GM19452 (cell line): ENCODE results near the gene GRK5.
"Not testable (repeated sequence)": the region's sequence is repeated elsewhere in the genome, so short reads cannot be mapped to it uniquely, and the experiment has no call there.

Source experiments
- ATAC-seq: cut with Tn5 transposase; IDR thresholded peaks from one replicate; pipeline ENCODE4 v1.9.1; 2021; ENCODE audit not compliant: unreplicated experiment

The GRK5 gene

DNA sequence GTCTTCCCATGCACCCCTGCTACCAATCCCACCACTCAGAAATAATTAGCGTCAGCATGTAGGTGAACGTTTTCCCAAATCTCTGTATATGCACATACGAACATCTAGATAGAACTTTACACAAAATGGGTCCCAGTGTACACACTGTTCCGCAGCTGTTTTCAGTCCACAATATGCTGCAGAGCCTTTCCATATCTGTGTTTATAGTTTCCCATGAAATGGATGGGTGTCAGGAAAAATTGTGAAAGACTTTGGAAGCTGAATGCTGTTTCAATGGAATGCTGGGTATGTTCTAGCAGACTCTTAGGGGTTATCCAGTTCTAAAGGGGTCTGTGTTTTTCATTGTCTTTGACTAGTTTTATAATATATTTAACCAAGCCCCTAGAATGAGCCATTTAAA, 13.8 kb downstream of the GRK5 start:
- no peak for ATAC-seq

DNA sequence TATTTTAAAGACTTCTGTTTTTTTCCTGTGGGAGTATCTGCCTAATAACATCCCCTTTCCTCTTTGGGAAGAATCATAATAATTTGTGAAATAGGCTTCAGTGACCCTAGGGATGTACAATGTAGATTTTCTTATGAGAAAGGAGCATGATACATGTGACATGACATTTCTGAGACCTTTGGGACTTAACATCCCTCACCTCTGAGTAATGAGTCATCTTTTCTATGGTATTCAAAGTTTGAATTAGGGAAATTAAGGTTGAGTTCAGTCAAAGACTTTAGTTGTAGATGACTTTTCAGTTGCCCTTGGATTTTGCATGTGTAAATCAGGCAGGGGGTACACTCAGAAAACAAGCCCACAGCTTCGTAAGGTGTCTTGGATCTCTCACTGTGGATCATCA, 14.3 kb downstream of the GRK5 start:
- no peak for ATAC-seq

DNA sequence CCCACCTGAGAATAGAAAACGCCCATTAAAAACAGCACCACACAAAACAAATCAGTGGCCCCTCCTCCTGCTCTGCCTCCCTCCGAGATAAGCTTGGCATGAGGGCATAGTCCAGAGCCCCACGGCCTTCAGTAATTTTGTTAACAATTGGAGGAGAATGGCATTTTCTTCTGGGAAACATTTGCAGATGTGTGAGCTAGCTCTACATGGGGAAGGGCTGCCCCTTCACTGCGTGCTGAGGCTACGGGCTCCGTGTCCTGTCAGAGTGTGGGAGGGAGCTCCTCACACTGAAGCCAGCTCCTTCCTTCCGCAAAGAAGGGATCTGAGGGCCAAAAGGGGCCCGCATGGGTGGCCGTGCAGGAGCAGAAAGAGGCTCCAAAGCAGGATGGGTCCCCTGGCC, 15.2 kb downstream of the GRK5 start:
- ATAC-seq = no peak

DNA sequence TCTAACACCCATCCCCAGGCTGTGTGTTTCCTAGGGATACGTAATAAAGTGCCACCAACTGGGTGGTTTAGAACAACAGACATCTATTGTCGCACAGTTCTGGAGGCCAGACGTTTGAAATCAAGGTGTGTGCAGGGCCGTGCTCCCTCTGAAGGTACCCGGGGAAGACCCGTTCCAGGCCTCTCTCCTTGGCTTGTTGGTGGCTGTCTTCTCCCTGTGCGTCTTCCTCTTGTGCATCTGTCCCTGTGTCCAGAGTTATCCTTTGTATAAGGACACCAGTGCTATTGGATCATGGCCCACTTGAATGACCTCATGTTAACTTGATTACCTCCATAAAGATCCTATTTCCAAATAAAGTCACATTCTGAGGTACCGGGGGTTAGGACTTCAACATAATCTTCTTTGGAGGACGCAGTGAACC, 15.6 kb downstream of the GRK5 start:
- no peak for ATAC-seq

DNA sequence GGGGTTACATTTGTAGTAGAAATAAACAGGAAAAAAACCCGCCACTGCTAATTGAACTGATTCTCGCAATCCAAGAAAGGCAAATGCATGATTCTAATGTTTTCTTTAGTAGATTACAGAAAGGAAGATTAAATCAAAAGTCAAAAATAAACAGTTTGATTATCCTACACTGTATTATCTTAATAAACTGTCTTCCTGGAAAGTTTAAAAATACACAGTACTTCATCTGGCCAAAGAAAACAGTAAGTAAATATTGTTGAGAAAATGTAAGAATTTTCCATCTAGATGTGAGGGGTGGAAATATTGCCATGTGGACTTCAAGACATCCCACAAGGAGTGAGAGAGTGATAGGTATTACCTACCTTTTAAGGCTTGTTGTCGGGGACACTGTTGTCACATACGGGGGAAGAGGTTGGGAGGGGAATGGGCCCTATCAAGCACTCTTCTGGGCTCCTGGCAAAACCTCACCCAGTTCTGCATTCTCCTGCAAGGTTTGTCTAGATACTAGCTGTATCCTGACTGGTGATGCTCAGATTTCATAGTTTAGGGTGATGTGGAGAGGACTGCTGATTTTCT, 17.8 kb downstream of the GRK5 start:
- no peak for ATAC-seq

GRCh38 chr10:119227825-119228224, 20.5 kb downstream of the GRK5 start:
- ATAC-seq = no peak

GRCh38 chr10:119231654-119232053, 24.3 kb downstream of the GRK5 start:
- ATAC-seq = no peak

GRCh38 chr10:119232439-119232838, 25.1 kb downstream of the GRK5 start:
- ATAC-seq = not testable (repeated sequence)

DNA sequence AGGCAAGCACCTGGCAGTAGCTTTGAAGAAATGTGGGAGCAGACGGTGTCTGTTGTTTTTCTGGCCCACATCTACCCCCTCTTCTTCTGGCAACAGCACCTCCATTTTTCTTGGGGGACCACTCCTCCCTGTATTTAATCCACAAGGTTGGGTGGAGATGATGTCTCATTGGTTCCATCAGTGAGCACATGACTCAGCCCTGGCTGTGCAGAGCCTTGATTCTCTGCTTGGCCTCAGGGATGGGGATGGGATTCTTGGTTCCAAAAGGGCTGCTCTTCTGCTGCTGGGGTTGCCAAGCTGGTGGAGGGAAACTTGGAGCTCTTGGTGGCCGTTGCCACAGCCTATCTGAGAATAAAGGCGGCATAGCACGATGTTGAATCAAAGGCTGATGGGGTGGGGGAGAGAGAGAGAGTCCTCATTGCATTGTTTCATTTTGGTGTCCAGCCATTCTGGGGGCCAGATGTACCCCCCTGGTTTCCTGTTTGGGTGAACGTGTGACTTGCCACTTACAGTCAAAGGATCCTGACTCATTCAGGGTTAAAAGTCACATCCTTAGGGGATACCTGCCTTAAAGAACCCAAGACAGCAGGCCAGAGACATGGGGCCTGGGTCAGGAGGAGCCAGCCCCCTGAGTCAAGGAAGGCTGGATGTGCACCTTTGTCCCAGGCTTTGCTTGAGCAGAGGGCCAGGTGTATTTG, 25.9 kb downstream of the GRK5 start:
- ATAC-seq = no peak

DNA sequence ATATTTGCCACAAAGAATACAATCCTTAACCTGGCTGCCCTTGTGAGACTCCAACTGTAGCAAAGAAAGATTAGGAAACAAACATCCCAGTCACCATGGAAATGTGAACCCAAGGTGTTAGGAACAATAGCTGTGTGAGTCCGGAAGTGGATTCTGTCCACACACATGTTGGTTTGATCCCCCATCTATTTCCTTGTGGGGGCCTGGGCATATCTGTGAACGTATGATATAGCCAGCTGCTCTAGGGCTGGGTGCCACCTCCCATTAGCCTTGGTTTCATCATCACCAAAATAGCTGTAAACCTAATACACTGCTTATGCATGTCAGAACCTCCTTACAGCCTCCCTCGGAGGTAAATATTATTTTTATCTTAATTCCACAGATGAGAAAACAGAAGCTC, 26.4 kb downstream of the GRK5 start:
- ATAC-seq = no peak

DNA sequence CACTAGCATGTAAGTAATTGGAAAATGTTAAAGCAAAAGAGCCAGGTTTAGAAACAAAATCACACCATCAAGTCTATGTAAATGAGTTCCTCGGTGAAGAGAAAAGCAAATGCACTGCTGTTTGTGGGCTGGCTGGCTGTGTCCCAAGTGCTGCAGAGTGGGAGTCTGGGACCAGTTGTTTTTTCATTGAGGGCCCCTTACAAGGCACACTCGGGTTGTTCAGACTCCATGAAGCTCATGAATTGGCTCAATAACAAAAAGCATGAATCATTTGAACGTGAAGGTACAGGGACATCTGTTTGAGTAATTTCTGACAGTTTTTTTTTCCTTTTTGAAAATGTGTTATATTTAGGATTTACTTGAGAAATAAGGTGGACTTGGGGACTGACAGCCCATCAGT, 28.0 kb downstream of the GRK5 start:
- no peak for ATAC-seq

- ATAC-seq = no peak
Measured at GRCh38 chr10:119237722-119238436, 30.5 kb downstream of the GRK5 start.

DNA sequence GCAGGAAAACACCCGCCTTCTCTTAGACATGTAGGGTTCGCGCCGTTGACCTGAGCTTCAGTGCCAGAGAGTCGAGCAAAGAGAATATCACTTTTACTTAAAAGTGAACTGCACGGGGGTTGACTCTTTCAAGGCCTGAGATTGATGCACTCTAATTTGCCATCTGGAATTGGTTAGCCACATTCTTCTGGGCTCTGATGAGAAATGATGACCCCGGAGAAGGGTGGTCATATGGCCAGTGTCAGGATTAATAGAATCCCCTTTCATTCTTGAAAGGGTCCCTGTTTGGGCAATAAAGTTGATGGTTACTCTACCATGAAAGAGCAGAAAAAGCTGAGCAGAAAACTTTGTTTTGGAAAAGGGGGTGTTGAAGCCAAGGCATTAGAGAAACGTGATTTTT, 31.2 kb downstream of the GRK5 start:
- ATAC-seq = no peak

DNA sequence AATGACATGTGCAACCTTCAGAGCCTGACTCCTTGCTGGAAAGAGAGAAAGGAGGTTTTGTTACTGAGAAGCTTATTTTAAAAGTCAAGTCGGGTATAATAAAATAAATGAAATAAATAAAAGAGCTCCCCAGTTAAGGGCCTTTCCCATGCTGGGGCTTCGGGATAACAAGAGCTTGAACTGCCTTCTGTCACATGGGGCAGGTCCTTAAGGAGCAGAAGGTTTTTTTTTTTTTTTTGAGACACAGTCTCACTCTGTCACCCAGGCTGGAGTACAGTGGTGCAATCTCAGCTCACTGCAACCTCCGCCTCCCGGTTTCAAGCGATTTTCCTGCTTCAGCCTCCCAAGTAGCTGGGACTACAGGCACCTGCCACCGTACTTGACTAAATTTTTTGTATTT, 31.6 kb downstream of the GRK5 start:
- not testable (repeated sequence) for ATAC-seq

DNA sequence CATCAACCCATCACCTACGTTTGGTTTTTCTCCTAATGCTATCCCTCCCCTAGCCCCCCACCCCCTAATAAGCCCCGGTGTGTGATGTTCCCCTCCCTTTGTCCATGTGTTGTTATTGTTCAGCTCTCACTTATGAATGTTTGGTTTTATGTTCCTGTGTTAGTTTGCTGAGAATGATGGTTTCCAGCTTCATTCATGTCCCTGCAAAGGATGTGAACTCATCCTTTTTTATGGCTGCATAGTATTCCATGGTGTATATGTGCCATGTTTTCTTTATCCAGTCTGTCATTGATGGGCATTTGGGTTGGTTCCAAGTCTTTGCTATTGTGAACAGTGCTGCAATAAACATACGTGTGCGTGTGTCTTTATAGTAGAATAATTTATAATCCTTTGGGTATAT, 32.3 kb downstream of the GRK5 start:
- not testable (repeated sequence) for ATAC-seq

DNA sequence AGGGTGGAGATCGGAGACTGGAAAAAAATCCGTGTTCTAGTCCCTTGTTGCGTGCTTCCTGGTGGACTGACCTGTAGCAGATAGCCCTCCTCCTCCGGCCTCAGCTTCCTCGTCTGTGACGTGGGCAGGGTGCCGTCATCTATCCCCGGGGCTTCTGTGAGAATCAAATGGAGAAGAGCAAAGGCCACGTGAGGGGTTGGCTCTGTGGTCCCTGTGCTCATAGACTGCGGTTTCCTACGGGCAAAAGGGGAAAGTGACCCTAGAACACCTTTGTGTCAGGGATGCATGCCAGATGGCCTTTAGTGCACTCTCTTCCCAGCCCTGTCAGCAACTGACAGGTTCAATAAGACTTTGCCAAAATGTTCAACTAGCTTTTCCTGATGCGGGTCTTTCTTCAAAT, 33.7 kb downstream of the GRK5 start:
- no peak for ATAC-seq

- no peak for ATAC-seq
Measured at GRCh38 chr10:119242186-119242585, 34.8 kb downstream of the GRK5 start.

DNA sequence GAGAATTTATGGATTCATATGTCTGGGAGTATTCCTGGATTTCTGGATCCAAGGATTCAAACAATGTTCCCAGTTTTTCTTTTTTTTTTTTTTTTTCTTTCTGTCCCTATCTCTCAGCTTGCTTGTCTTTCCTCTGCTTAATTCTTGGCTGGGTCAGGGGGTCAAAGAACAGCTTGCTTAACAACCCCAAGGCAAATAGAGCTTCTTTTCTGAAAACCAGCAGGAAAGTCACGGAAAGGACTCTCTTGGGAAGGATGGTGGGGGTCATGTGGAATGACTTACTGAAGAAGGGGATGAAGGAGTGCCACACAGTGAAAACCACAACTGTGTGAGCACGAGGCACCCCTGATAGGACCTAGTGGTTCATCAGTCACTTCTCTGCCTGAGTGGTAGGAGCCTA, 36.1 kb downstream of the GRK5 start:
- no peak for ATAC-seq

DNA sequence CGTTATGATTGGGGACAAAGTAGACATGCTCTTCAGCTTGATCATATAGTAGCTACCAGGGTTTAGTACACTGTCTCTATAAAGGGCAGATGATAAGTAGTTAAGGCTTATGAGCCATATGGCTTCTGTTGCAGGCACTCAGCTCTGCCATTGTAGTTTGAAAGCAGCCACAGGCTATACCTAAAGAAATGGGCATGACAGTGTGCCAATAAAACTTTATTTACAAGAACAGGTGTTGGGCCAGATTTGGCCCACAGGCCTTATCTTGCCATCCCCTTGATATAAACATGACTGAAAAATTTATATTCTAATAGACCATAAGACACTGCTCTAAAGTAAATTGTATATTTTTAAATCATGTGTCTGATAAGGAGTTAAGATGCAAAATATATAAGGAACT, 36.6 kb downstream of the GRK5 start:
- ATAC-seq = no peak

DNA sequence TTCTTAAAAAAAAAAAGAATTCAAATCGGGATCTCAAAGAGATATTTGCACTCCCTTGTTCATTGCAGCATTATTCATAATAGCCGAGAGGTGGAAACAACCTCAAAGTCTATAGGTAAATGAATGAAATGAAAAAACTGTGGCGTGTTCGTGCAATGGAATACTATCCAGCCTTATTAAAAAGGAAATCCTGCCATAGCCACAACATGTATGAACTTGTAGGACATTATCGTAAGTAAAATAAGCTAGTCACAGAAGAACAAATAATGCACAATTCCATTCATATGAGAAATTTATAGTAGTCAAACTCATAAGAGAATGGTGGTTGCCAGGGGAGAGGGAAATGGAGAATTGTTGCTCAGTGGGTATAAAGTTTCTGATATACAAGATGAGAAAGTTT, 37.9 kb downstream of the GRK5 start:
- no peak for ATAC-seq

- no peak for ATAC-seq
Measured at GRCh38 chr10:119246862-119247549, 39.6 kb downstream of the GRK5 start.

DNA sequence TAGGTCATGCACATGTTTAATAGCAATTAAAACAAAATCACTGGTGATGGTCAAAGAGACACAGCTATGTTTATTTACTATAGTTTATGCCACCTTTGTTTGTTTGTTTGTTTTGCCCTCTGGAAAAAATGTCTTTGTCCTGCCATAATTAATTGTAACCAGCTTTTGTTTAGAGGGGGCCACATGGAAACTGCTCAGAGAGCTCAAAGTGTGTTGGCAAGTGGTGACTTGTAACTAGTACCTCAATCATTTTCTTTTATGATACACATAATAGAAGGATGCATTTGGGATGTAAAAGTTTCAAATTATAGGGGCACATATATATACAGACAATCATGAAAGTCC, 40.2 kb downstream of the GRK5 start:
- no peak for ATAC-seq
